Vagina (tissue), 2 donors: ENCODE data around the gene KIAA1671.
A peak's percentile ranks its signal among the peaks of the same experiment; 100 is the strongest.

Experiments
- CTCF ChIP-seq, 3 experiments: fragments of 450-650 bp in 2 of 3; fragments of 200-600 bp in 1 of 3; sonication (generic) in 1 of 3; IDR thresholded peaks; one replicate each; pipeline ENCODE4 v1.5.1; 2017 to 2019; ENCODE audit warnings: antibody characterized with exemption in 3 of 3, mild to moderate bottlenecking in 2 of 3, moderate library complexity in 2 of 3
- POLR2A ChIP-seq, 2 donors: fragments of 450-650 bp; IDR thresholded peaks; one replicate each; pipeline ENCODE4 v1.6.1; 2017; ENCODE audit warnings: antibody characterized with exemption in 2 of 2, mild to moderate bottlenecking in 2 of 2, moderate library complexity in 2 of 2

- TF ChIP-seq CTCF (IDR thresholded peaks at IDR 0.05), result peak; percentile 73 to 96 (median 92)
- no peak for TF ChIP-seq POLR2A (IDR thresholded peaks at IDR 0.05)
Observed at GRCh38 chr22:25048659-25049647, 96.4 kb downstream of the KIAA1671 start.
